HG02885 (cell line): ENCODE results near the gene IER3.

ENCODE experiments used
- ATAC-seq: cut with Tn5 transposase; IDR thresholded peaks from one replicate; pipeline ENCODE4 v1.9.1; 2021; ENCODE audit warnings: mild to moderate bottlenecking; ENCODE audit not compliant: unreplicated experiment, poor library complexity

IER3 gene

GRCh38 chr6:30744054-30744805, at the start of gene IER3:
Gene IER3, minus strand, starts transcription at chr6:30744547. Its CDS starts 29 bp downstream, at chr6:30744518.
- no peak for ATAC-seq

GRCh38 chr6:30793521-30794194, 49.3 kb upstream of the IER3 start:
- ATAC-seq, result no peak

DNA sequence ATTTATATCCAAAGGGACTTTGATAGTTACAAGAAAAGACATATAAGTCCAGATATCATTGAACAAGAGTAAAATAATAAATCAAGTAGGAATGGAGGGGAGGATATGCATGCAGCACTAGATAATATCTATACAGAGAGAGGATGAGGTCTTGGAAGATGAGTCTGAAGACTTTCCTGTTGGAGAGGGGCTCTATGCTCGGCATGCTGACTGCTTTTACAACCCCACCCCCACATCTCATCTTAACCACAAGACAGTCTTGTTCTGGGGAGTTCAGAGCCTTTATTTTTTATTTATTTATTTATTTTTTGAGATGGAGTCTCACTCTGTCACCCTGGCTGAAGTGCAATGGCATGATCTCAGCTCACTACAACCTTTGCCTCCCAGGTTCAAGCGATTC, 48.4 kb upstream of the IER3 start:
- no peak for ATAC-seq

DNA sequence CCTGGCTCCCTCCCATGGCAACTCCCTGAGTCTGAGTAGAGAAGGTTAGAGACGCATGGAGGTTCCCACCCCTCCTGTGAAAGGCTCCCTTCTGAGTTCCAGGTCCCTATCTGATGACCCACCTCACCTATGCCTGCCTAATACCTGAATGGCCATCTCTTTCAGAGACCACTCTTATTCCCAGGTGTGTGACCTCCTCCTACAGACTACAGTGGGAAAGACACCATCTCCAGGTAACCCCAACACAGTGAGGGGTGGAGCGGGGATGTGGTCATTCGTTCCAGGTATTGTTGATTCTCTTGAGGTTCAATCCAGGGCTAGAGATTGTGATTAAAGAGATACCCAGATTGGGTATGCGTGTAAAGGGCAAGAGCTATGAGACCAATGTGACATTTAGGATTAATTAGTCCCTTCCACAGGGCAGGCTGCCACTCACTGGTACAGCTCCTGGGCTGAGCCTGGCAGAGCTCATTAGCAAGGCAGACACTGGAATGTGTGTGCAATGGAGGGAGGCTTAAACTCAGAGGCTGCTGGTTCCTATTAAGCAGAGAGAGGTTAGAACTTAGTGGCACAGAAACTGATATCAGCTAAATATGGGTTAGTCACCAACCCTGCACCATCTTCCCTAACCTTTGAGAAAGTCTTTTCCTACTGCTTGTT, 46.5 kb upstream of the IER3 start:
- no peak for ATAC-seq

DNA sequence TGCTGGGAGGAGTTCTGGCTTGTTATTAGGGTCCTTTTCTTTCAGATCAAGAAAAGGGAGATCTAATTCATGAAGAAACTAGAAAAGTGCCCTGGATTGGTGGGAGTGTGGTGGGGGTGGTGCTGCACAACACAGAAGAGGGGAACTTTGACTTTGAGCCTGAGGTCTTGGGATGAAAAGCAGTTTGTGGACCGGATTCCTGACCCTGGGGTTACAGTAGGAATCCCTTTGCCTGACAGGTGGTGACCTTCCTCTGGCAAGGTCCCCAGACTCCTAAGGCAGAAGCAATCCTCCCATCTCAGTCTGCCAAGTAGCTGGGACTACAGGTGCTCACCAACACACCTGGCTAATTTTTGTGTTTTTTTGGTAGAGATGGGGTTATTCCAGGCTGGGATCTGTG, 45.3 kb upstream of the IER3 start:
- no peak for ATAC-seq

DNA sequence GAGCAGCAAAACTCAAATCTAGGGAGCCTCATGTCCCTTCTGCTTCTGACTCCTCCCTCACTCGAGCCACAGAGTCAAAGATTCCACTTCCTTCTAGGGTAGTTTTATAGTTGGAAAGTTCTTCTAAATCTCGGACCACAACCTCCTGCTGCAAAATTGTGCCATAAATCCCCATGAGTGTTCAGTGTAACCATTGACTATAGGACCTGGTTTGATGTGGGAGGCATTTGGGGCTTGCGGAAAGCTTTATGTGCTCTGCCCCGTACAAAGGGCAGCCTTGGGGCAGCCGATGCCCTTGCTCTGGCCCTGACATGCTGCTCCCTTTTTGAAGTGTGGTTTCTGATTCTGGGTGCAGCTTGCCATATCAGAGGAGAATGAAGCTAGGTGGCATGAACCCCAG, 43.6 kb upstream of the IER3 start:
- no peak for ATAC-seq

DNA sequence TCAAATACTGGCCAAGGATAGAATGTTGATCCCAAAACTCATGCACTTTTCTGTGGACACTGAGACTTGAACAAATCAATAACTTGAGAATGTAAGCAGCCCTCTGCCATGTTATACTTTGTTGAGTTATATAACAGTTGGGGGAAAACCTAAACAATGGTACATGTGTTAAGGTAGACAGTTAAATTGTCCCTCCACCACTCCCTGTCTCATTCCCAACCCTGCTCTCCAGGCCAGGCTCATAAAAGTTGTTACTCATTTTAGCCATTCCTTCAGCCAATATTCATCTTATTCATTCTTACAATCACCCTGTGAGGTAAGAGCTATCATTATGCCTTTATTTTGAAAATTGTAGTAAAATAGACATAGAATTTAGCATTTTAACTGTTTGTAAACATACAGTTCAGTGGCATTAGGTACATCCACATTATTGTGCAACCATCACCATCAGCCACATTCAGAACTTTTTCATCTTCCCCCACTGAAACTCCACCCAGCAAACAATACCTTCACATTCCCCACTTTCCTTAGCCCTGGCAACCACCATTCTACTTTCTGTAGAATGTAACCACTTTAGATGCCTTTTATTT, 38.2 kb upstream of the IER3 start:
- ATAC-seq, result no peak

GRCh38 chr6:30781743-30782424, 37.5 kb upstream of the IER3 start:
- no peak for ATAC-seq

DNA sequence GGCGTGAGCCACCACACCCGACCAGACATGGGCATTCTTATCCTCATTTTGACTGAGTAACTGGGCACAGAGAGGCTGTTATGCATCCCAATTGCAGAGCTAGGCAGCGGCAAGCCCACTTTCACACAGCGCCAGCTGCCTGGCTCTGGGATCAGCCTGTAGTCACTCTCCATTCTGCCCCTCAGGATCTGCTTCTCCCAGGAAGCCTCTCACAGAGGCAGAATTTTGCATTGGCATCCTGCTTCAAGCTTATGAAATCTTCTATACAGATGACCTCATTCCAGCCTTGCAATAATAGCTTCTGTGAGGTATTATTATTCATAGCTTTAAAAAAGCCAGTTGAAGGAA, 37.0 kb upstream of the IER3 start:
- ATAC-seq, result no peak

- no peak for ATAC-seq
Observed at GRCh38 chr6:30780642-30780920, 36.2 kb upstream of the IER3 start.

DNA sequence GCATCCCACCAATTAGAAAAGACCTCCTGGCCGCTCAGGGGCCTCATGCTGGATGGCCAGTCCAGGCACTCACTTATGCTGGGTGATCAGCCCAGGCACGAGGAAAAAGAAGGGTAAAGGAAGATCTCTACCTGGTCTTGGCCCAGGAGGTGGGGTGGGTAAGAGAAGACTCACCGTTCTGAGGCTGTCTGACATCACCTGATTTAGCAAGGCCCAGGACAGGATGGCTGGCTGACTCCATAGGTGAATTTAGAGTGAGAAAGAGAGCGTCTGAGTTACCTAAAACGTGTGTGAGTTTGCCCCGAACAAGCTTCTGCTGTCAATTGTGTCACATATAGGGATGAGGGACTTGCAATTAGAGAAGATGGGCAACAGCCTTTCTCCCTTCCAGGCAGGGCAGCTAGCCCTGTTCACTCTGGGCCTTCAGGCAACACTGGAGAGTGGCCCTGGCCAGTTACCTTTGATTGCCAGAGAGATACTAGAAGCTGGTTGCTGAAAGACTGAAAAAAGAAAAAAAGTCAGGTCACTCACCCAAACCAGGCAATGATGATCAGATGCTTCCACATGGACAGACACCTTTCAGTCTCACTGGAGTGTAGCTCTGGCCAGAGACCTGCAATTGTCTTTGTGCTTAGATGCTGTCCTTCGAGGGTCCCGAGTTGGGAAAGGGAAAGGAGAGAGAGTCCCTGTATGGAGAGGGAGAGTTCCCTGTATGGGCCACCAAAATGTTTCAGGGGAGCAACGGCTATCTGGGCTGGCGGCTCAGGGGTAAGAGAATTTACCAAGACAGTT, 35.7 kb upstream of the IER3 start:
- no peak for ATAC-seq

- ATAC-seq, result no peak
Observed at GRCh38 chr6:30778001-30778635, 33.8 kb upstream of the IER3 start.

DNA sequence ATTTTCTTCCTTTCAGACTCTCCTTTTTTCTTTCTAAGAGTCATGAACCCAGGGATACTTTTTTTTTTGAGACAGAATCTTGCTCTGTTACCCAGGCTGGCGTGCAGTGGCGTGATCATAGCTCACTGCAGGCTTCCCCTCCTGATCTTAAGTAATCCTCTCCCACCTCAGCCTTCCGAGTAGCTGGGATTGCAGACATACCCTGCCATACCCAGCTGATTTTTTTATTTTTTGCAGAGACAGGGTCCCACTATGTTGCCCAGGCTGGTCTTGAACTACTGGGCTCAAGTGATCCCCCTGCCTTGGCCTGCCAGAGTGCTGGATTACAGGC, 32.8 kb upstream of the IER3 start:
- no peak for ATAC-seq

- no peak for ATAC-seq
Observed at GRCh38 chr6:30776390-30777154, 32.2 kb upstream of the IER3 start.

DNA sequence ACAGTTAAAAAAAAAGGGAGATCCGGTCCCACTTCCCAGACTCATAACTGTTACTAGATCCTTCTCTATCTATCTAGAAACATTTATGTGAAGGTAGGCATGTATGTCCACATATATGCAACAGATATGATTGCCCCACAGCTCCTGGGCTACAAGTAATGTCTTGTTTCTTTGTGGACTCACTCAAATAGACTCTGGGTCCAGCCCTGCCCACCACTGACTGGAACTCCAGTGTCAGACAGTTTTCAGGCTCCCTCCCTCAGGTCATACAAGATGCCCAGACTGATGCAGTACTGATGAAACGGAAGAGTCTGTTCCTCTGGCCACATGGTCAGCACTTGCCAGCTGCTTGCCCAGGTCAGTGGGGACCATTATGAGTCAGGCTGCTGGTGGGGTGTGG, 30.8 kb upstream of the IER3 start:
- ATAC-seq, result no peak

DNA sequence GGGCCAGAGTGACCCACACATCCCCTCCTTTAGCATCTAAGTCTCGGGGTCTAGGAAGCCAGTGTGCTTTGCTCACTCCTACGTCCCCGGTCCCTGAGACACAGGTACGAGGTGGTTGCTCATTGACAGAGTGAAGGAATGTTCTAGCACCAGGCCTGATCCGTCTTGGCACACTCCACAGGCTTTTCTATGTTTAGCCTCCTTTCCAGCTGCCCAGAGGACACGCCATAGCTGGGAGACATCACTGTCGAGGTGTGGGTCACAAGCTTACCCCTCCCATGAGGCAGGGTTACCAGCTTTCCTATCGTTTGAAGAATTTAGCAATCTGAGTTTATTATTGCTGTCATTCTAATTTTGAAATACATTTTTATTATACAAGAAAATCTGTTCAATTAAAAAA, 30.4 kb upstream of the IER3 start:
- ATAC-seq, result no peak

- ATAC-seq, result no peak
Observed at GRCh38 chr6:30770592-30770991, 26.2 kb upstream of the IER3 start.

DNA sequence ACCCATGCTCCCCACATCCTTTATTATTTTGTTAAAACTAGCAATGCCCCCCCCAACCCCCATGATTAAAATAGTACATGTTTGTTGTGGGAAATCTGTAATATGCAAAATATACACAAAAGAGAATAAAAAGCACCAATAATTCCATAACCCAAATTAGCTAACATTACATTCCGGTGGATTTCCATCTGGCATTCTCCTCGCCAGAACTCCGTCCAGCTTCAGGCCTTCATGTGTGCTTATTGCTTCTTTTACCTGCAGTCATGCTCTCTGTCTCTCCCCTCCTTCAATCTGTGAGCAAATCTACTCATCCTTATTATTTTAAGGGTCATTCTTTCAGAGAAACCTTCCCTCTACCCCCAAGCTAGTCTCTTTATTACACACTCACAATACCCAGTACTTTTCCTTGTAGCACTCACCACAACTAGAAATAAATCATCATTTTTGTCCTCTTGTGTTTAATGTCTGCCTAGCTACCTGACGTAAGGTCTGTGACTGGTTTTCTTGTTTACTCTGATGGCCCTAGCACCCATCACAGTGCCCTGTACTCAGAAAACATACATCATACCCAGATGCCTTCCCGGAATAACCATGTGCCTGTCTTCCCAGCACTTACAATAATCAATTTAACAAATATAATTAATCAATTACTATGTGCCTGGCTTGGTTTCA, 25.6 kb upstream of the IER3 start:
- no peak for ATAC-seq
